ENCODE results near the gene GPR39.

- TF ChIP-seq, protein P1, sequence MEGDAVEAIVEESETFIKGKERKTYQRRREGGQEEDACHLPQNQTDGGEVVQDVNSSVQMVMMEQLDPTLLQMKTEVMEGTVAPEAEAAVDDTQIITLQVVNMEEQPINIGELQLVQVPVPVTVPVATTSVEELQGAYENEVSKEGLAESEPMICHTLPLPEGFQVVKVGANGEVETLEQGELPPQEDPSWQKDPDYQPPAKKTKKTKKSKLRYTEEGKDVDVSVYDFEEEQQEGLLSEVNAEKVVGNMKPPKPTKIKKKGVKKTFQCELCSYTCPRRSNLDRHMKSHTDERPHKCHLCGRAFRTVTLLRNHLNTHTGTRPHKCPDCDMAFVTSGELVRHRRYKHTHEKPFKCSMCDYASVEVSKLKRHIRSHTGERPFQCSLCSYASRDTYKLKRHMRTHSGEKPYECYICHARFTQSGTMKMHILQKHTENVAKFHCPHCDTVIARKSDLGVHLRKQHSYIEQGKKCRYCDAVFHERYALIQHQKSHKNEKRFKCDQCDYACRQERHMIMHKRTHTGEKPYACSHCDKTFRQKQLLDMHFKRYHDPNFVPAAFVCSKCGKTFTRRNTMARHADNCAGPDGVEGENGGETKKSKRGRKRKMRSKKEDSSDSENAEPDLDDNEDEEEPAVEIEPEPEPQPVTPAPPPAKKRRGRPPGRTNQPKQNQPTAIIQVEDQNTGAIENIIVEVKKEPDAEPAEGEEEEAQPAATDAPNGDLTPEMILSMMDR (conservative IDR thresholded peaks at IDR 0.05 in 1 of 2, IDR thresholded peaks at IDR 0.05 in 1 of 2; ENCODE audit: low read depth in 1 of 2, low read length in 2 of 2) = no peak
- no peak for TF ChIP-seq EZH2 (IDR thresholded peaks at IDR 0.05; ENCODE audit: low read length, missing control alignments)
Measured at GRCh38 chr2:132515010-132515409, 98.4 kb downstream of the GPR39 start.
